CD14-positive monocyte (primary cell): Measurements from ENCODE around the gene RUFY4. TPM values are rescaled to one million over a fixed set of nuclear protein-coding genes. Genes with fewer than 3 reads are reported as not detected.

Source experiments
- DNase-seq, 3 donors: peaks; one replicate each; pipeline ENCODE4 v3.0.0-alpha.2; 2011 to 2022
- H2AFZ ChIP-seq: 2 replicates; pipeline ENCODE4 v1.6.0; 2012; ENCODE audit warnings: mild to moderate bottlenecking, low read depth, low read length, inconsistent platforms; ENCODE audit not compliant: insufficient read depth, poor library complexity, severe bottlenecking
- H3K27ac ChIP-seq, 2 donors: 1 replicate in 1 of 2; 2 replicates in 1 of 2; pipeline ENCODE4 v1.5.1; 2012 to 2013; ENCODE audit warnings: low read length in 2 of 2, control low read depth in 1 of 2, inconsistent platforms in 1 of 2, low read depth in 1 of 2, mild to moderate bottlenecking in 1 of 2
- H3K27me3 ChIP-seq, 2 donors: one replicate each; pipeline versions ENCODE4 v1.6.0 to v1.6.1; 2011 to 2013; ENCODE audit warnings: low read length in 2 of 2; ENCODE audit not compliant: control insufficient read depth in 2 of 2, insufficient read depth in 2 of 2
- H3K36me3 ChIP-seq, 2 donors: replicated peaks in 1 of 2; 1 replicate in 1 of 2; 2 replicates in 1 of 2; pipeline versions ENCODE4 v1.5.1 to v1.6.1; 2012 to 2013; ENCODE audit warnings: low read length in 2 of 2, control low read depth in 1 of 2, inconsistent platforms in 1 of 2, mild to moderate bottlenecking in 1 of 2; ENCODE audit not compliant: insufficient read depth in 2 of 2, control insufficient read depth in 1 of 2
- H3K4me1 ChIP-seq, 2 donors: 1 replicate in 1 of 2; 2 replicates in 1 of 2; pipeline versions ENCODE4 v1.5.1 to v1.6.1; 2012 to 2013; ENCODE audit warnings: low read length in 2 of 2, control low read depth in 1 of 2, inconsistent platforms in 1 of 2, mild to moderate bottlenecking in 1 of 2, moderate library complexity in 1 of 2; ENCODE audit not compliant: insufficient read depth in 2 of 2, control insufficient read depth in 1 of 2
- H3K4me2 ChIP-seq: replicated peaks from 2 replicates; pipeline ENCODE3; 2012; ENCODE audit warnings: low read length, moderate library complexity, mild to moderate bottlenecking; ENCODE audit not compliant: poor library complexity, severe bottlenecking; ENCODE audit errors: extremely low read depth
- H3K4me3 ChIP-seq, 3 experiments: fragments of 200-600 bp in 1 of 3; sonication (generic) in 1 of 3; replicated peaks in 1 of 3; 1 replicate in 2 of 3; 2 replicates in 1 of 3; pipeline ENCODE4 v1.5.1; 2011 to 2013; ENCODE audit warnings: low read length in 3 of 3, mild to moderate bottlenecking in 3 of 3, control low read depth in 2 of 3, low read depth in 2 of 3, inconsistent platforms in 1 of 3, moderate library complexity in 1 of 3
- H3K79me2 ChIP-seq: 2 replicates; pipeline ENCODE4 v1.6.0; 2012; ENCODE audit warnings: mild to moderate bottlenecking, control low read depth, inconsistent platforms, low read length, moderate library complexity; ENCODE audit not compliant: insufficient read depth
- H3K9ac ChIP-seq: 2 replicates; pipeline ENCODE4 v1.6.0; 2017; ENCODE audit warnings: low read length, mild to moderate bottlenecking; ENCODE audit not compliant: insufficient read depth, poor library complexity, severe bottlenecking
- H3K9me3 ChIP-seq, 2 donors: replicated peaks in 1 of 2; 1 replicate in 1 of 2; 2 replicates in 1 of 2; pipeline versions ENCODE4 v1.5.1 to v1.6.1; 2012 to 2013; ENCODE audit warnings: low read length in 2 of 2, control low read depth in 1 of 2; ENCODE audit not compliant: control insufficient read depth in 1 of 2, insufficient read depth in 1 of 2
- H4K20me1 ChIP-seq: 2 replicates; pipeline ENCODE4 v1.6.0; 2012; ENCODE audit warnings: mild to moderate bottlenecking, low read length, control low read depth, moderate library complexity; ENCODE audit not compliant: insufficient read depth
- H3K27ac Mint-ChIP-seq, 7 donors: one replicate each; pipeline ENCODE4 v1.8.0; 2020; ENCODE audit warnings: mild to moderate bottlenecking in 7 of 7, mixed read lengths in 7 of 7, moderate library complexity in 6 of 7, inconsistent platforms in 2 of 7
- H3K27me3 Mint-ChIP-seq, 3 donors: one replicate each; pipeline ENCODE4 v1.8.0; 2021 to 2022; ENCODE audit warnings: low read depth in 3 of 3, mild to moderate bottlenecking in 3 of 3, mixed read lengths in 3 of 3, moderate library complexity in 3 of 3, inconsistent platforms in 1 of 3
- H3K36me3 Mint-ChIP-seq, 2 donors: one replicate each; pipeline ENCODE4 v1.8.0; 2020; ENCODE audit warnings: mixed read lengths in 2 of 2, inconsistent platforms in 1 of 2, mild to moderate bottlenecking in 1 of 2
- H3K4me1 Mint-ChIP-seq: one replicate; pipeline ENCODE4 v1.8.0; 2020; ENCODE audit warnings: mild to moderate bottlenecking, mixed read lengths
- H3K4me3 Mint-ChIP-seq, 2 donors: one replicate each; pipeline ENCODE4 v1.8.0; 2020; ENCODE audit warnings: mild to moderate bottlenecking in 2 of 2, mixed read lengths in 2 of 2, moderate library complexity in 1 of 2
- H3K9me3 Mint-ChIP-seq, 7 donors: one replicate each; pipeline ENCODE4 v1.8.0; 2020 to 2022; ENCODE audit warnings: mixed read lengths in 7 of 7, mild to moderate bottlenecking in 6 of 7, moderate library complexity in 6 of 7, inconsistent platforms in 2 of 7
- CTCF ChIP-seq: fragments of 200-600 bp; IDR thresholded peaks from one replicate; pipeline ENCODE4 v1.8.0; 2022; ENCODE audit warnings: antibody characterized with exemption, mild to moderate bottlenecking
- WGBS: methylation state at CpG from one replicate; pipeline ENCODE4 v1.1.5; 2013; ENCODE audit warnings: missing lambda C conversion rate; ENCODE audit not compliant: insufficient coverage; 5-methylcytosine and 5-hydroxymethylcytosine counted together
- intact Hi-C, 2 donors: fragments of 100-400 bp; cut with micrococcal nuclease; formaldehyde crosslinking; loops; one replicate each; pipeline versions ENCODE4 v1.15.0 to v1.15.1; 2023
- polyA plus RNA-seq, 3 donors: library from polyadenylated mRNA; depleted of rRNA in 1 of 3; unstranded in 2 of 3; stranded (reverse) in 1 of 3; fragments of 300-500 nt in 2 of 3; fragments of >200 nt in 1 of 3; fragmentation: Illumina TruSeq in 2 of 3; gene quantifications; 1 replicate in 2 of 3; 2 replicates in 1 of 3; pipeline ENCODE4 v1.2.3, GENCODE V29; 2012 to 2021

The RUFY4 gene
- polyA plus RNA-seq, 3 donors: 0.65 to 26.1 (median 0.68) TPM

- no peaks in the 10 kb centered on the region for H3K27me3 ChIP-seq
- H3K79me2 ChIP-seq: no peaks in the 10 kb centered on the region
- peaks cover 25% of the 10 kb centered on the region for H3K4me1 Mint-ChIP-seq
- H2AFZ ChIP-seq: no peak overlapping the region
- no peak overlapping the region for H3K4me2 ChIP-seq
- no peak overlapping the region for H3K9ac ChIP-seq
- no peak for DNase-seq
- peaks cover 17 to 18% of the 10 kb centered on the region in 2 donors for H3K4me1 ChIP-seq
- peaks cover 5 to 17% of the 10 kb centered on the region in 2 donors for H3K36me3 Mint-ChIP-seq
- H3K9me3 Mint-ChIP-seq: peaks cover 0 to 9% (median 5%) of the 10 kb centered on the region in 7 donors
- no peaks in the 10 kb centered on the region for H4K20me1 ChIP-seq
- intact Hi-C loops: no loop called here
- H3K27ac ChIP-seq: no peak overlapping the region
- WGBS: 85% methylated on average over 2 of the region's 3 CpGs
- no peak overlapping the region for H3K4me3 Mint-ChIP-seq
- H3K36me3 ChIP-seq: no peaks in the 10 kb centered on the region
- peaks cover under 1 to 6% (median 5%) of the 10 kb centered on the region in 3 donors for H3K27me3 Mint-ChIP-seq
- no peaks in the 10 kb centered on the region for H3K9me3 ChIP-seq
- no peak overlapping the region for H3K27ac Mint-ChIP-seq
- TF ChIP-seq CTCF: no peak
- no peak overlapping the region for H3K4me3 ChIP-seq
These were observed 24.8 kb downstream of the RUFY4 start for GRCh38 chr2:218093879-218094278.

- no peaks in the 10 kb centered on the region for H3K79me2 ChIP-seq
- H3K27me3 ChIP-seq: no peaks in the 10 kb centered on the region
- Mint-ChIP-seq H3K4me1 (peaks cover 22% of the 10 kb centered on the region), H3K27me3 (peaks cover 1 to 9% (median 5%) of the 10 kb centered on the region in 3 donors), H3K27ac (no peak overlapping the region), H3K4me3 (peak overlapping the region in 1 of 2 donors; percentile 27), H3K36me3 (peaks cover 0 to under 1% of the 10 kb centered on the region in 2 donors), H3K9me3 (peaks cover 0 to 16% (median 8%) of the 10 kb centered on the region in 7 donors)
- no peak for DNase-seq
- intact Hi-C loops: no loop called here
- H3K4me2 ChIP-seq: no peak overlapping the region
- no peak overlapping the region for H3K27ac ChIP-seq
- no peaks in the 10 kb centered on the region for H3K9me3 ChIP-seq
- H2AFZ ChIP-seq: no peak overlapping the region
- no peaks in the 10 kb centered on the region for H3K36me3 ChIP-seq
- no peaks in the 10 kb centered on the region for H4K20me1 ChIP-seq
- no peak overlapping the region for H3K4me3 ChIP-seq
- 0% methylated on average over 1 of the region's 8 CpGs for WGBS
- TF ChIP-seq CTCF: no peak
- peaks cover 17 to 18% of the 10 kb centered on the region in 2 donors for H3K4me1 ChIP-seq
- H3K9ac ChIP-seq: no peak overlapping the region
These were observed 26.8 kb downstream of the RUFY4 start for GRCh38 chr2:218095853-218096252.
